ENCODE data around the gene MKNK1. TPM values are rescaled to one million over a fixed set of nuclear protein-coding genes. Genes with fewer than 3 reads are reported as not detected.

Gene MKNK1
- total RNA-seq, 1 experiment from 2014 or later, result 40.1 TPM

DNA sequence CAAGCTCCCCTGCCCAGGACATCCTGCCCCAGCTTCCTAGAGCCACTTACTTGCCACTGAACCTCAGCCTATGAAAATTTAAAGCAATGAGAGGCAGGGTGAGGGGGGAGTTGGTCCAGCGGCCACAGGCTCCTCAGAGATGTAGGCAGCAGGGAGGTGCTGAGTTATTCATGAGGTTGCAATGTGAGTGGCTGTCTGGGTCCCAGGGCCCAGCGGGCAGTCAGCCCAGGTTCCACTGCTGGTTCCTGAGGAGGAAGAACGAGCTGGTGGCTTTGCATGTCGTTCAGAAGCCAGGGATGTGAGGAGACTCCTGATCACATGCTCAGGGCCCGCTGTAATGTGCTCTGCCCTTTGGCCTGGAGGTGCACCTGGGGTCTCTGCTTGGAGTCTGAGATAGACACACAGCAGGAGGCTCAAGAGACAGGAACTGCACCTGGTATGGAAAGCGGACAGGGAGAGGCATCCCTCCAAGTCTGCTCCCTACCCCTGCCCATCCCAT, 52.4 kb downstream of the MKNK1 start, which contains the start of gene KNCN:
KNCN (minus strand) TSS at position 51 of the 499 bp plus-strand sequence. CDS start 432 bp downstream, outside the sequence.
- Histone ChIP-seq H3K36me3 (ENCODE audit: control insufficient read depth, insufficient read depth, low read length) (no peaks in the 10 kb centered on the region), H3K4me1 (ENCODE audit: control insufficient read depth, insufficient read depth, low read length) (no peaks in the 10 kb centered on the region), H3K27me3 (ENCODE audit: control insufficient read depth, insufficient read depth, low read length) (no peaks in the 10 kb centered on the region), H3K4me3 (ENCODE audit: low read depth in 2 of 2, low read length in 2 of 2) (no peak within 1 kb of the TSS), H3K27ac (ENCODE audit: low read length) (no peak within 1 kb of the TSS), H3K9me3 (ENCODE audit: control insufficient read depth, insufficient read depth, low read depth, low read length) (no peaks in the 10 kb centered on the region)
- DNase-seq (ENCODE audit: low read depth, low spot score), result no peak
- no peak for TF ChIP-seq TCF7L2 (IDR thresholded peaks at IDR 0.05; ENCODE audit: low read depth, low read length)
- TF ChIP-seq SIN3A (IDR thresholded peaks at IDR 0.05; ENCODE audit: borderline replicate concordance, insufficient read depth, low read depth, low read length), result no peak
- no peak for TF ChIP-seq CTCF (IDR thresholded peaks at IDR 0.05)
- TF ChIP-seq REST (IDR thresholded peaks at IDR 0.05; ENCODE audit: insufficient read depth in 1 of 2, low read depth in 2 of 2, low read length in 1 of 2), result no peak
- no peak for TF ChIP-seq POLR2AphosphoS5 (IDR thresholded peaks at IDR 0.05; ENCODE audit: low read depth, low read length)
- intact Hi-C loops (cut with micrococcal nuclease; ENCODE audit: unreplicated experiment), result no loop called here
- CTCF ChIA-PET, result no interaction called here
- in situ Hi-C loops (cut with HindIII; ENCODE audit: low pct_unique_long_range_greater_than_20kb, low sequenced_read_pairs), result no loop called here
- POLR2A ChIA-PET, result no interaction called here
- no peak for ATAC-seq
- no TSS peak for BruUV-seq (replicated peaks)

GRCh38 chr1:46550751-46551231, 53.3 kb downstream of the MKNK1 start:
- H3K27me3 ChIP-seq (ENCODE audit: control insufficient read depth, insufficient read depth, low read length), result no peaks in the 10 kb centered on the region
- ChIA-PET POLR2A (no interaction called here), CTCF (no interaction called here)
- no peak overlapping the region for H3K27ac ChIP-seq (ENCODE audit: low read length)
- H3K4me3 ChIP-seq (ENCODE audit: low read depth in 2 of 2, low read length in 2 of 2), result no peak overlapping the region
- DNase-seq (ENCODE audit: low read depth, low spot score), result no peak
- no peaks in the 10 kb centered on the region for H3K4me1 ChIP-seq (ENCODE audit: control insufficient read depth, insufficient read depth, low read length)
- no peak for ATAC-seq
- H3K9me3 ChIP-seq (ENCODE audit: control insufficient read depth, insufficient read depth, low read depth, low read length), result no peaks in the 10 kb centered on the region
- in situ Hi-C loops (cut with HindIII; ENCODE audit: low pct_unique_long_range_greater_than_20kb, low sequenced_read_pairs), result no loop called here
- TF ChIP-seq CTCF (IDR thresholded peaks at IDR 0.05), result no peak
- no peak for TF ChIP-seq REST (IDR thresholded peaks at IDR 0.05; ENCODE audit: insufficient read depth in 1 of 2, low read depth in 2 of 2, low read length in 1 of 2)
- TF ChIP-seq POLR2AphosphoS5 (IDR thresholded peaks at IDR 0.05; ENCODE audit: low read depth, low read length), result no peak
- TF ChIP-seq TCF7L2 (IDR thresholded peaks at IDR 0.05; ENCODE audit: low read depth, low read length), result no peak
- TF ChIP-seq SIN3A (IDR thresholded peaks at IDR 0.05; ENCODE audit: borderline replicate concordance, insufficient read depth, low read depth, low read length), result no peak
- H3K36me3 ChIP-seq (ENCODE audit: control insufficient read depth, insufficient read depth, low read length), result no peaks in the 10 kb centered on the region
- intact Hi-C loops (cut with micrococcal nuclease; ENCODE audit: unreplicated experiment), result no loop called here
- no TSS peak for BruUV-seq (replicated peaks)
